AG09309 (cell line): Measurements from ENCODE around the gene UROS.

ENCODE experiments used
- DNase-seq: peaks from one replicate; pipeline ENCODE4 v3.0.0-alpha.2; 2010; ENCODE audit warnings: low read depth
- H3K4me3 ChIP-seq: 2 replicates; pipeline ENCODE4 v1.5.1; 2011; ENCODE audit warnings: mild to moderate bottlenecking, low read depth, low read length, moderate library complexity; ENCODE audit not compliant: control insufficient read depth
- TF ChIP-seq, protein P1 (sequence below): IDR thresholded peaks from 2 replicates; pipeline ENCODE4 v1.5.1; 2011; ENCODE audit warnings: mild to moderate bottlenecking, low read depth, low read length, inconsistent platforms; ENCODE audit not compliant: insufficient read depth, control insufficient read depth; ENCODE audit errors: missing control alignments

UROS gene

GRCh38 chr10:125772112-125772863 lies 50.8 kb downstream of the UROS start:
- no peak for DNase-seq
- TF ChIP-seq, protein P1, sequence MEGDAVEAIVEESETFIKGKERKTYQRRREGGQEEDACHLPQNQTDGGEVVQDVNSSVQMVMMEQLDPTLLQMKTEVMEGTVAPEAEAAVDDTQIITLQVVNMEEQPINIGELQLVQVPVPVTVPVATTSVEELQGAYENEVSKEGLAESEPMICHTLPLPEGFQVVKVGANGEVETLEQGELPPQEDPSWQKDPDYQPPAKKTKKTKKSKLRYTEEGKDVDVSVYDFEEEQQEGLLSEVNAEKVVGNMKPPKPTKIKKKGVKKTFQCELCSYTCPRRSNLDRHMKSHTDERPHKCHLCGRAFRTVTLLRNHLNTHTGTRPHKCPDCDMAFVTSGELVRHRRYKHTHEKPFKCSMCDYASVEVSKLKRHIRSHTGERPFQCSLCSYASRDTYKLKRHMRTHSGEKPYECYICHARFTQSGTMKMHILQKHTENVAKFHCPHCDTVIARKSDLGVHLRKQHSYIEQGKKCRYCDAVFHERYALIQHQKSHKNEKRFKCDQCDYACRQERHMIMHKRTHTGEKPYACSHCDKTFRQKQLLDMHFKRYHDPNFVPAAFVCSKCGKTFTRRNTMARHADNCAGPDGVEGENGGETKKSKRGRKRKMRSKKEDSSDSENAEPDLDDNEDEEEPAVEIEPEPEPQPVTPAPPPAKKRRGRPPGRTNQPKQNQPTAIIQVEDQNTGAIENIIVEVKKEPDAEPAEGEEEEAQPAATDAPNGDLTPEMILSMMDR, result no peak
- no peak overlapping the region for H3K4me3 ChIP-seq

- TF ChIP-seq, protein P1, result no peak
- H3K4me3 ChIP-seq, result no peak overlapping the region
- DNase-seq, result no peak
These were observed 52.2 kb downstream of the UROS start for GRCh38 chr10:125770844-125771243.

DNA sequence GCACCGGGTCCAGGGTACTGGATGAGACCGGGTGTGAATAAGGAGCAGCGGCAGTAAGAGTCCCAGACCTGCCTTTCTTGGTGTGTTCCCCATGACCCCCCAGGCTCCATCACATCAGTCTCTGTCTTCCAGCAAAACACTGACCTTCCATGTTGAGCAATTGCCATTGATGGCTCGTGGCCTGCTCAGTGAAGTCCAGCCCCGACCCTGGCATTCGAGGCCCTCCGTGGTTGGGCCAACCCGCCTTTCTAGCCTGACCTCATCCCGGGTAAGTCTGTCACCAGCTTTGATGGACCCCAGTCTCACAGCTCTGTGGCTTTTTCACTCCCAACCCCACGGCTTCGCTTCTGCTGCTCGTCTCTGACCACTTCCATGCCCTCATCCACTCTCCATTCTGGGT lies 53.9 kb downstream of the UROS start:
- TF ChIP-seq, protein P1, result no peak
- H3K4me3 ChIP-seq, result no peak overlapping the region
- DNase-seq, result no peak

- TF ChIP-seq, protein P1, result no peak
- no peak overlapping the region for H3K4me3 ChIP-seq
- no peak for DNase-seq
These were observed 54.7 kb downstream of the UROS start for GRCh38 chr10:125768219-125768855.

DNA sequence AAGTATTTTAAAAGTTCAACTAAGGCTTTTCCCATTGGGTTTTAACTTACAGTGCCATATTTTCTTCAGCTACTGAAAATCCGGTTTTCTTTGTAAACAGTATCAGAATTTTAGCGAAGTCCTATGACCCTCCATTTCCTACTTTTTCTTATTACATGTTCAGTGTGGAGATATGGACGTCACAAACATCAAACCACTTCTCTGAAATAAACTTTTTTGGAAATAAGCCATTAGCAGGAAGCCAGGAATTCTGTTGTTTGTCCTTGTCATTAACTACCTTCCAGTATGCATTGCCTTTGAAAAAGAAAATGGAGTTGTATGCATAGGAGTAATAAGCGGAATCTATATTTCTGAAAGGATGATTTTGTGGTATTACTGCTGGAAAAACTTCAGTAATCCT lies 56.5 kb downstream of the UROS start:
- no peak overlapping the region for H3K4me3 ChIP-seq
- no peak for DNase-seq
- TF ChIP-seq, protein P1, result no peak

GRCh38 chr10:125765835-125766234 lies 57.2 kb downstream of the UROS start:
- no peak for DNase-seq
- no peak overlapping the region for H3K4me3 ChIP-seq
- TF ChIP-seq, protein P1, result no peak
